ENCODE measurements around the gene SLC6A19. TPM values are rescaled to one million over a fixed set of nuclear protein-coding genes. Genes with fewer than 3 reads are reported as not detected.

The SLC6A19 gene
- total and polyA plus RNA-seq, 2 of the 13 experiments (the other 11 are each of a cell fraction or from before 2014, with no cell fraction given) = 0.02 TPM; not detected in 1

GRCh38 chr5:1268056-1268455 is 66.7 kb downstream of the SLC6A19 start:
- ATAC-seq = no peak
- intact Hi-C loops (cut with micrococcal nuclease; ENCODE audit: unreplicated experiment) (no loop called here), in situ Hi-C loops (cut with HindIII; ENCODE audit: extremely low pct_ligation_motif_present, low pct_unique_long_range_greater_than_20kb) (no loop called here)
- ChIA-PET CTCF (ENCODE audit: low intra/inter-chr PET ratio, low total read pairs) (no interaction called here), POLR2A (no interaction called here)
- H3K36me3 ChIP-seq (replicated peaks in 1 of 2; ENCODE audit: control insufficient read depth in 1 of 2, insufficient read depth in 2 of 2, low read length in 2 of 2) = peaks cover 0 to 2% of the 10 kb centered on the region in 2 experiments; a peak in 1 of 5 replicates
- H2AFZ ChIP-seq (ENCODE audit: low read length) = no peak overlapping the region
- peaks cover 0 to 11% of the 10 kb centered on the region in 2 experiments; a peak in 1 of 5 replicates for H3K27me3 ChIP-seq (ENCODE audit: control insufficient read depth in 1 of 2, insufficient read depth in 2 of 2, low read length in 2 of 2)
- BruUV-seq (replicated peaks) = no TSS peak
- no peaks in the 10 kb centered on the region for H3K79me2 ChIP-seq (ENCODE audit: insufficient read depth, low read length)
- H3K27ac ChIP-seq (ENCODE audit: extremely low read length, insufficient read depth, low read length) = no peak overlapping the region
- H3K9ac ChIP-seq (ENCODE audit: insufficient read depth, low read depth, low read length) = no peak overlapping the region
- no peak for FAIRE-seq
- no peaks in the 10 kb centered on the region for H4K20me1 ChIP-seq (ENCODE audit: insufficient read depth, low read length)
- no peaks in the 10 kb centered on the region for H3K9me3 ChIP-seq (ENCODE audit: low read length)
- no peak for DNase-seq (ENCODE audit: low spot score)
- no peak overlapping the region for H3K4me3 ChIP-seq (replicated peaks in 1 of 3; ENCODE audit: insufficient read depth in 1 of 3, low read depth in 2 of 3, low read length in 3 of 3)
- WGBS (ENCODE audit: low lambda C conversion rate) = 59% methylated on average over 6 of the region's 13 CpGs
- H3K4me2 ChIP-seq (ENCODE audit: low read depth, low read length) = no peak overlapping the region
- no peaks in the 10 kb centered on the region for H3K4me1 ChIP-seq (ENCODE audit: insufficient read depth, low read length)
- TF ChIP-seq ZNF124 (CRISPR knock-in tag; IDR thresholded peaks at IDR 0.05) = no peak
- no peak for TF ChIP-seq GPN1 (CRISPR knock-in tag; IDR thresholded peaks at IDR 0.05; ENCODE audit: borderline replicate concordance)
- no peak for TF ChIP-seq ZNF441 (CRISPR knock-in tag; IDR thresholded peaks at IDR 0.05; ENCODE audit: borderline replicate concordance)
- TF ChIP-seq HINFP (CRISPR knock-in tag; IDR thresholded peaks at IDR 0.05; ENCODE audit: low read depth) = no peak
- TF ChIP-seq PAF1 (CRISPR knock-in tag; IDR thresholded peaks at IDR 0.05) = no peak
- TF ChIP-seq HOXA7 (CRISPR knock-in tag; IDR thresholded peaks at IDR 0.05) = no peak
- TF ChIP-seq KDM3A (CRISPR knock-in tag; IDR thresholded peaks at IDR 0.05; ENCODE audit: low read depth) = no peak
- TF ChIP-seq ZXDC (CRISPR knock-in tag; IDR thresholded peaks at IDR 0.05) = no peak
- TF ChIP-seq TARDBP (CRISPR knock-in tag; IDR thresholded peaks at IDR 0.05) = no peak
- TF ChIP-seq HOXD1 (CRISPR knock-in tag; IDR thresholded peaks at IDR 0.05) = no peak
- no peak for TF ChIP-seq ZNF234 (CRISPR knock-in tag; conservative IDR thresholded peaks at IDR 0.05)
- TF ChIP-seq ZBTB34 (CRISPR knock-in tag; IDR thresholded peaks at IDR 0.05) = no peak
- TF ChIP-seq ZNF33B (CRISPR knock-in tag; IDR thresholded peaks at IDR 0.05) = no peak
- no peak for TF ChIP-seq TBX3 (IDR thresholded peaks at IDR 0.05; ENCODE audit: borderline replicate concordance)
- no peak for TF ChIP-seq DBP (CRISPR knock-in tag; IDR thresholded peaks at IDR 0.05; ENCODE audit: not compliant biosample characterization)

Measured in HepG2 (cell line).